ENCODE measurements around the gene EEFSEC.

GRCh38 chr3:128358156-128358895, 205.0 kb downstream of the EEFSEC start:
- TF ChIP-seq CTCF (optimal IDR thresholded peaks at IDR 0.05 in 1 of 3, IDR thresholded peaks at IDR 0.05 in 1 of 3, conservative IDR thresholded peaks at IDR 0.05 in 1 of 3; ENCODE audit: extremely low read depth in 1 of 3, insufficient read depth in 2 of 3, low read length in 3 of 3) (no peak), EZH2 (IDR thresholded peaks at IDR 0.05; ENCODE audit: low read length) (no peak)
